Measurements from ENCODE around the gene DEDD.

The DEDD gene

GRCh38 chr1:161095230-161095629, 37.2 kb downstream of the DEDD start:
- TF ChIP-seq, protein P1, sequence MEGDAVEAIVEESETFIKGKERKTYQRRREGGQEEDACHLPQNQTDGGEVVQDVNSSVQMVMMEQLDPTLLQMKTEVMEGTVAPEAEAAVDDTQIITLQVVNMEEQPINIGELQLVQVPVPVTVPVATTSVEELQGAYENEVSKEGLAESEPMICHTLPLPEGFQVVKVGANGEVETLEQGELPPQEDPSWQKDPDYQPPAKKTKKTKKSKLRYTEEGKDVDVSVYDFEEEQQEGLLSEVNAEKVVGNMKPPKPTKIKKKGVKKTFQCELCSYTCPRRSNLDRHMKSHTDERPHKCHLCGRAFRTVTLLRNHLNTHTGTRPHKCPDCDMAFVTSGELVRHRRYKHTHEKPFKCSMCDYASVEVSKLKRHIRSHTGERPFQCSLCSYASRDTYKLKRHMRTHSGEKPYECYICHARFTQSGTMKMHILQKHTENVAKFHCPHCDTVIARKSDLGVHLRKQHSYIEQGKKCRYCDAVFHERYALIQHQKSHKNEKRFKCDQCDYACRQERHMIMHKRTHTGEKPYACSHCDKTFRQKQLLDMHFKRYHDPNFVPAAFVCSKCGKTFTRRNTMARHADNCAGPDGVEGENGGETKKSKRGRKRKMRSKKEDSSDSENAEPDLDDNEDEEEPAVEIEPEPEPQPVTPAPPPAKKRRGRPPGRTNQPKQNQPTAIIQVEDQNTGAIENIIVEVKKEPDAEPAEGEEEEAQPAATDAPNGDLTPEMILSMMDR (IDR thresholded peaks at IDR 0.05), result no peak
- Histone ChIP-seq H3K27ac (no peak overlapping the region), H3K4me3 (no peak overlapping the region)
- no peak for DNase-seq (ENCODE audit: low spot score)

DNA sequence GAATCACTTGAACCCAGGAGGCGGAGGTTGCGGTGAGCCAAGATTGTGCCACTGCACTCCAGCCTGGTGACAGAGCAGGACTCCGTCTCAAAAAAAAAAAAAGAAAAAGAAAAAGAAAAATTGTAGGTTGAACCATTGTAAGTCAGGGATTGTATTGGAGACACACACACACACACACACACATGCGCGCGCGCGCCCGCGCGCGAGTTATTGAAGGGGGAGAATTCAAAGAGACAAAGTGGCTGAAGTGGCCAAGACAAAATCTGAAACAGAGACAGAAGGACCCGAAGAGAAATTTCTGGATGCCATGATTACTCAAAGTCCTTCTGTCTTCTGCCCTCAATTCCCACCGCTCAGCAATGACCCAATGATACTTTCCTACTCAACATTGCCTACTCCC, 38.0 kb downstream of the DEDD start:
- TF ChIP-seq, protein P1 (IDR thresholded peaks at IDR 0.05), result no peak
- no peak for DNase-seq (ENCODE audit: low spot score)
- Histone ChIP-seq H3K4me3 (no peak overlapping the region), H3K27ac (no peak overlapping the region)

GRCh38 chr1:161092621-161093028, 39.8 kb downstream of the DEDD start:
- TF ChIP-seq, protein P1 (IDR thresholded peaks at IDR 0.05), result no peak
- H3K27ac ChIP-seq, result no peak overlapping the region
- no peak overlapping the region for H3K4me3 ChIP-seq
- DNase-seq (ENCODE audit: low spot score), result no peak

DNA sequence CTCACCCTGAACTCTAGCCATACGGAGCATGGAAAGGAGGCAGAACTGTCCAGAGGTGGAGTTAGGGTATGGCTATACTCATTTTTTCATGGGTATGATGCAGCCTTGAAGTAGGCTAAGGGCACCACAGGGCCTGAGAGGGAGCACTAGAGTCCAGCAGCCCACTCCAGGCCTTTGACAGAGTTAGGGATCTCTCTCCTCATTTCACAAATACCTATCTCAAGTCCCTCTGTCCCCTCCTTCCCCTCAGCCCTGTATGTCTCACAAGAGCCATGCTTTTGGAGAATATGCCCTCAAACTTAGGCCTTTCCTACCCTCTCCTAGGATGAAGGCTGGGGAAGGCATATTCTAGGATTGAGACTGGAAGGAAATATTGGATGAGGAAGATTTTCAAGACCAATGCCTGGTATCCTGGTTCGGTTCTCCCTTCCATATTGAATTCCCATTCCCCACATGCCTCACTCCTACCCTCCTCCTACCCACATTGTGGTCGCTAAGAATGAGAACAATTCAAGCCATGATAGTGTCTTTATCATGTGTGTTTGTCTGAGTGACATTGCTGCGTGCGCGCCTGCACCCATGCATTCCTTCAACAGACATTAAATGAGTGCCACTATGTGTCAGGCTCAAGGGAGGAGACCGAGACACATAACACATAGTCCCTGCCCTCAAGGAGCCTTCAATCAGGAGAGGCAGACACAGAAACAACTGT, 40.5 kb downstream of the DEDD start:
- no peak for DNase-seq (ENCODE audit: low spot score)
- TF ChIP-seq, protein P1 (IDR thresholded peaks at IDR 0.05), result no peak
- no peak overlapping the region for H3K4me3 ChIP-seq
- H3K27ac ChIP-seq, result no peak overlapping the region

- TF ChIP-seq, protein P1 (IDR thresholded peaks at IDR 0.05), result no peak
- no peak for DNase-seq (ENCODE audit: low spot score)
- no peak overlapping the region for H3K4me3 ChIP-seq
- no peak overlapping the region for H3K27ac ChIP-seq
These were observed 41.4 kb downstream of the DEDD start for GRCh38 chr1:161091093-161091492.

- TF ChIP-seq, protein P1 (IDR thresholded peaks at IDR 0.05), result no peak
- DNase-seq (ENCODE audit: low spot score), result no peak
- Histone ChIP-seq H3K4me3 (no peak overlapping the region), H3K27ac (no peak overlapping the region)
These were observed 41.9 kb downstream of the DEDD start for GRCh38 chr1:161090617-161091016.

DNA sequence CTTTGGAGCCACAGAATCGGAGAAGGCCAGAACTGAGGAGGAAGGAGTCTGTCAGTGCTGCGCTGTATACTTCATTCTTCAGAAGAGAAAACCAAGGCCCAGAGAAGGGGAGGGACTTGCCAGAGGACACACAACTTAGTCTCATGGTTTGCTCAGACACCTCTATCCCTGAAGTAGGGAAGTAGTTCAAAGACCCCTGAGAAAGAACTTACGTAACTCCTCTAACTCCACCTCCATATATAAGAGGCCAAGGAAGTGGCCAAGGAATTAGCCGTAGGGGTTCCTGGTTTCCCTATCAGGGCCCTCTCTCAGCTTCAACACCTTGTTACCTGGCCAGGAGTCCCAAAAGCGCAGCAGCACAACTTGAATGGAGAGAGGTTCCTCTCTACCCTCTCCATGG, 42.5 kb downstream of the DEDD start:
- Histone ChIP-seq H3K4me3 (no peak overlapping the region), H3K27ac (no peak overlapping the region)
- TF ChIP-seq, protein P1 (IDR thresholded peaks at IDR 0.05), result no peak
- DNase-seq (ENCODE audit: low spot score), result no peak

All from coronary artery (tissue), 2 donors.